Right cardiac atrium (tissue), 5 donors: ENCODE results near the gene PLCB1. TPM values are rescaled to one million over a fixed set of nuclear protein-coding genes. Genes with fewer than 3 reads are reported as not detected.

Source experiments
- ATAC-seq, 2 donors: fragments of 200-7000 bp; cut with Tn5 transposase; one replicate each; pipeline versions ENCODE4 v1.8.0 to v1.9.1; 2020; ENCODE audit warnings: moderate library complexity in 2 of 2, mild to moderate bottlenecking in 1 of 2
- DNase-seq, 3 donors: peaks; one replicate each; pipeline ENCODE4 v3.0.0-alpha.2; 2020
- H3K27ac ChIP-seq: one replicate; pipeline ENCODE4 v1.5.1; 2013; ENCODE audit warnings: mild to moderate bottlenecking, low read length, control low read depth, moderate library complexity
- H3K27me3 ChIP-seq: one replicate; pipeline ENCODE4 v1.6.1; 2013; ENCODE audit not compliant: control insufficient read depth, insufficient read depth
- H3K4me1 ChIP-seq: one replicate; pipeline ENCODE4 v1.6.1; 2013; ENCODE audit warnings: low read length; ENCODE audit not compliant: control insufficient read depth, insufficient read depth
- H3K4me3 ChIP-seq: one replicate; pipeline ENCODE4 v1.5.1; 2013; ENCODE audit warnings: low read length, control low read depth
- H3K9me3 ChIP-seq: one replicate; pipeline ENCODE4 v1.6.1; 2013; ENCODE audit warnings: low read length; ENCODE audit not compliant: control insufficient read depth
- WGBS: extraction: QIAGEN DNeasy Blood & Tissue Kit; methylation state at CpG from one replicate; pipeline ENCODE4 v1.1.7; 2013; 5-methylcytosine and 5-hydroxymethylcytosine counted together
- intact Hi-C, 4 donors: fragments of 100-400 bp; cut with DNase I; formaldehyde crosslinking; loops; one replicate each; pipeline versions ENCODE4 v1.11.0 to v1.14.0; 2022 to 2023
- polyA plus RNA-seq: library from polyadenylated mRNA; stranded (reverse); fragments of 200-250 nt; gene quantifications from one replicate; pipeline ENCODE4 v1.2.3, GENCODE V29; 2013
- total RNA-seq, 4 donors: library from RNA; stranded (reverse); fragmentation: NEBNext Ultra II Directional; extraction: Animal tissue kit (Norgen Biotek cat#: 25700); gene quantifications; one replicate each; pipeline ENCODE4 v1.2.1, GENCODE V29; 2021
- donor health status: healthy with polysubstance abuse.
- donor health status: DM: no; HTN: yes; CAD: no.
- donor health status: DM: no; HTN: no; CAD: no.
- donor health status: DM: no; HTN: yes; CAD: no; lungs with severe emphysema.
- donor health status: DM: yes; HTN: yes; CAD: no.

The PLCB1 gene
- total and polyA plus RNA-seq, 5 donors: 7.6 to 20.3 (median 11.6) TPM

- H3K4me1 ChIP-seq: no peaks in the 10 kb centered on the region
- ATAC-seq (no peak), DNase-seq (no peak)
- no peaks in the 10 kb centered on the region for H3K27me3 ChIP-seq
- intact Hi-C loops: no loop called here
- H3K27ac ChIP-seq: no peak overlapping the region
- H3K4me3 ChIP-seq: no peak overlapping the region
- no peaks in the 10 kb centered on the region for H3K9me3 ChIP-seq
- WGBS: 76% methylated on average over 4 of the region's 4 CpGs
Observed at GRCh38 chr20:8408587-8409307, 276.7 kb downstream of the PLCB1 start.

GRCh38 chr20:8413691-8414090, 281.6 kb downstream of the PLCB1 start:
- intact Hi-C loops: no loop called here
- WGBS: 94% methylated on average over 2 of the region's 2 CpGs
- ATAC-seq (no peak), DNase-seq (no peak)
- no peak overlapping the region for H3K27ac ChIP-seq
- no peaks in the 10 kb centered on the region for H3K4me1 ChIP-seq
- H3K4me3 ChIP-seq: no peak overlapping the region
- H3K27me3 ChIP-seq: no peaks in the 10 kb centered on the region
- no peaks in the 10 kb centered on the region for H3K9me3 ChIP-seq

- H3K9me3 ChIP-seq: no peaks in the 10 kb centered on the region
- ATAC-seq: peak; percentile 29 to 33
- H3K27ac ChIP-seq: no peak overlapping the region
- H3K27me3 ChIP-seq: no peaks in the 10 kb centered on the region
- H3K4me3 ChIP-seq: no peak overlapping the region
- H3K4me1 ChIP-seq: no peaks in the 10 kb centered on the region
- no peak for DNase-seq
- intact Hi-C loops: no loop called here
Observed at GRCh38 chr20:8414586-8415274, 282.7 kb downstream of the PLCB1 start.

GRCh38 chr20:8421981-8422380, 289.9 kb downstream of the PLCB1 start:
- intact Hi-C loops: no loop called here
- Histone ChIP-seq H3K9me3 (no peaks in the 10 kb centered on the region), H3K4me3 (no peak overlapping the region), H3K4me1 (no peaks in the 10 kb centered on the region), H3K27me3 (no peaks in the 10 kb centered on the region), H3K27ac (no peak overlapping the region)
- WGBS: 69% methylated on average over 2 of the region's 2 CpGs
- ATAC-seq: no peak
- DNase-seq: no peak

- Histone ChIP-seq H3K9me3 (no peaks in the 10 kb centered on the region), H3K4me3 (no peak overlapping the region), H3K27ac (no peak overlapping the region), H3K27me3 (no peaks in the 10 kb centered on the region), H3K4me1 (no peaks in the 10 kb centered on the region)
- DNase-seq (no peak), ATAC-seq (no peak)
- intact Hi-C loops: no loop called here
- WGBS: 90% methylated on average over 2 of the region's 2 CpGs
Observed at GRCh38 chr20:8423482-8423881, 291.4 kb downstream of the PLCB1 start.

GRCh38 chr20:8424010-8424409, 291.9 kb downstream of the PLCB1 start:
- H3K9me3 ChIP-seq: no peaks in the 10 kb centered on the region
- no peaks in the 10 kb centered on the region for H3K27me3 ChIP-seq
- no peaks in the 10 kb centered on the region for H3K4me1 ChIP-seq
- ATAC-seq (no peak), DNase-seq (no peak)
- 86% methylated on average over 2 of the region's 2 CpGs for WGBS
- intact Hi-C loops: no loop called here
- no peak overlapping the region for H3K4me3 ChIP-seq
- H3K27ac ChIP-seq: no peak overlapping the region

GRCh38 chr20:8425016-8425415, 292.9 kb downstream of the PLCB1 start:
- Histone ChIP-seq H3K9me3 (no peaks in the 10 kb centered on the region), H3K27me3 (no peaks in the 10 kb centered on the region), H3K4me1 (no peaks in the 10 kb centered on the region), H3K27ac (no peak overlapping the region), H3K4me3 (no peak overlapping the region)
- DNase-seq: no peak
- 57% methylated on average over 4 of the region's 4 CpGs for WGBS
- intact Hi-C loops: no loop called here
- ATAC-seq: no peak

- no peak overlapping the region for H3K4me3 ChIP-seq
- intact Hi-C loops: no loop called here
- ATAC-seq: no peak
- no peak for DNase-seq
- WGBS: 85% methylated on average over 4 of the region's 4 CpGs
- no peaks in the 10 kb centered on the region for H3K4me1 ChIP-seq
- no peak overlapping the region for H3K27ac ChIP-seq
- H3K27me3 ChIP-seq: no peaks in the 10 kb centered on the region
- no peaks in the 10 kb centered on the region for H3K9me3 ChIP-seq
Observed at GRCh38 chr20:8425802-8426201, 293.7 kb downstream of the PLCB1 start.

- Histone ChIP-seq H3K9me3 (no peaks in the 10 kb centered on the region), H3K27ac (no peak overlapping the region), H3K27me3 (no peaks in the 10 kb centered on the region), H3K4me1 (peaks cover 5% of the 10 kb centered on the region), H3K4me3 (no peak overlapping the region)
- ATAC-seq: peak; percentile 42 to 50
- intact Hi-C loops: no loop called here
- DNase-seq: no peak
- 75% methylated on average over 2 of the region's 2 CpGs for WGBS
Observed at GRCh38 chr20:8427419-8428040, 295.5 kb downstream of the PLCB1 start.

- DNase-seq (no peak), ATAC-seq (no peak)
- intact Hi-C loops: no loop called here
- Histone ChIP-seq H3K4me1 (peaks cover 8% of the 10 kb centered on the region), H3K27me3 (no peaks in the 10 kb centered on the region), H3K9me3 (no peaks in the 10 kb centered on the region), H3K4me3 (no peak overlapping the region), H3K27ac (no peak overlapping the region)
- 86% methylated on average over 3 of the region's 3 CpGs for WGBS
Observed at GRCh38 chr20:8428988-8429387, 296.9 kb downstream of the PLCB1 start.
